H9 (cell line): Measurements from ENCODE around the gene TNFAIP2. TPM values are rescaled to one million over a fixed set of nuclear protein-coding genes. Genes with fewer than 3 reads are reported as not detected.
A peak's percentile ranks its signal among the peaks of the same experiment; 100 is the strongest.

ENCODE experiments used
- DNase-seq: peaks from one replicate; pipeline ENCODE4 v3.0.0-alpha.2; 2017
- H2AFZ ChIP-seq: one replicate; pipeline ENCODE4 v1.6.1; 2013; ENCODE audit warnings: mild to moderate bottlenecking, low read length, control low read depth, moderate library complexity
- H2AK5ac ChIP-seq: 2 replicates; pipeline ENCODE4 v1.6.1; 2013; ENCODE audit warnings: low read length, control low read depth, mixed read lengths; ENCODE audit not compliant: insufficient read length
- H2BK120ac ChIP-seq: one replicate; pipeline ENCODE4 v1.6.1; 2013; ENCODE audit warnings: low read depth, mild to moderate bottlenecking, low read length, control low read depth, inconsistent platforms; ENCODE audit not compliant: poor library complexity, severe bottlenecking
- H2BK12ac ChIP-seq: 2 replicates; pipeline ENCODE4 v1.6.1; 2013; ENCODE audit warnings: low read length, control low read depth, mixed read lengths, low read depth; ENCODE audit not compliant: insufficient read length
- H2BK15ac ChIP-seq: 2 replicates; pipeline ENCODE4 v1.6.1; 2013; ENCODE audit warnings: low read depth, low read length, control low read depth
- H2BK20ac ChIP-seq: one replicate; pipeline ENCODE4 v1.6.1; 2013; ENCODE audit warnings: low read depth, mild to moderate bottlenecking, low read length, control low read depth, inconsistent platforms; ENCODE audit not compliant: poor library complexity, severe bottlenecking
- H2BK5ac ChIP-seq: 2 replicates; pipeline ENCODE4 v1.6.1; 2013; ENCODE audit warnings: low read length, control low read depth, mixed read lengths; ENCODE audit not compliant: insufficient read length
- H3K14ac ChIP-seq: 2 replicates; pipeline ENCODE4 v1.6.1; 2013; ENCODE audit warnings: low read length, control low read depth; ENCODE audit not compliant: insufficient read depth
- H3K18ac ChIP-seq: 2 replicates; pipeline ENCODE4 v1.6.1; 2013; ENCODE audit warnings: low read depth, mild to moderate bottlenecking, mixed read lengths, low read length, control low read depth; ENCODE audit not compliant: insufficient read length
- H3K23ac ChIP-seq: 2 replicates; pipeline ENCODE4 v1.6.1; 2013; ENCODE audit warnings: low read length, control low read depth, mixed read lengths, low read depth; ENCODE audit not compliant: insufficient read length
- H3K23me2 ChIP-seq: 2 replicates; pipeline ENCODE4 v1.6.1; 2013; ENCODE audit warnings: low read depth, mild to moderate bottlenecking, mixed read lengths, low read length, control low read depth; ENCODE audit not compliant: insufficient read length, poor library complexity, severe bottlenecking
- H3K27ac ChIP-seq: 2 replicates; pipeline ENCODE4 v1.5.1; 2013; ENCODE audit warnings: low read length, control low read depth, mixed read lengths, low read depth; ENCODE audit not compliant: insufficient read length
- H3K27me3 ChIP-seq: 2 replicates; pipeline ENCODE4 v1.6.1; 2013; ENCODE audit warnings: low read length, control low read depth, inconsistent platforms; ENCODE audit not compliant: insufficient read depth
- H3K4ac ChIP-seq: 2 replicates; pipeline ENCODE4 v1.6.1; 2013; ENCODE audit warnings: low read depth, mild to moderate bottlenecking, control low read depth, inconsistent platforms, low read length, moderate library complexity
- H3K4me1 ChIP-seq: 2 replicates; pipeline ENCODE4 v1.6.1; 2013; ENCODE audit warnings: low read length, control low read depth, inconsistent platforms; ENCODE audit not compliant: insufficient read depth
- H3K4me2 ChIP-seq: 2 replicates; pipeline ENCODE4 v1.6.1; 2013; ENCODE audit warnings: low read length, control low read depth, mixed read lengths; ENCODE audit not compliant: insufficient read length, insufficient read depth
- H3K56ac ChIP-seq: 2 replicates; pipeline ENCODE4 v1.6.1; 2013; ENCODE audit warnings: low read depth, mild to moderate bottlenecking, mixed read lengths, low read length, control low read depth; ENCODE audit not compliant: insufficient read length
- H3K79me1 ChIP-seq: 2 replicates; pipeline ENCODE4 v1.6.1; 2013; ENCODE audit warnings: low read depth, mild to moderate bottlenecking, moderate library complexity, low read length, control low read depth, inconsistent platforms; ENCODE audit not compliant: insufficient read depth, poor library complexity, severe bottlenecking
- H3K79me2 ChIP-seq: 2 replicates; pipeline ENCODE4 v1.6.1; 2013; ENCODE audit warnings: low read length, control low read depth, inconsistent platforms; ENCODE audit not compliant: insufficient read depth
- H3K9ac ChIP-seq: 2 replicates; pipeline ENCODE4 v1.6.1; 2013; ENCODE audit warnings: low read length, control low read depth, mixed read lengths; ENCODE audit not compliant: insufficient read length; ENCODE audit errors: extremely low read depth
- H3K9me3 ChIP-seq: one replicate; pipeline ENCODE4 v1.6.1; 2013; ENCODE audit warnings: low read depth, low read length, inconsistent platforms; ENCODE audit not compliant: control insufficient read depth
- H3T11ph ChIP-seq: one replicate; pipeline ENCODE4 v1.6.1; 2013; ENCODE audit warnings: mild to moderate bottlenecking, low read length, control low read depth, inconsistent platforms
- H4K20me1 ChIP-seq: one replicate; pipeline ENCODE4 v1.6.1; 2013; ENCODE audit not compliant: control insufficient read depth, insufficient read length, insufficient read depth
- H4K5ac ChIP-seq: 2 replicates; pipeline ENCODE4 v1.6.1; 2013; ENCODE audit warnings: low read depth, mild to moderate bottlenecking, mixed read lengths, low read length, control low read depth; ENCODE audit not compliant: insufficient read length
- H4K8ac ChIP-seq: replicated peaks from 2 replicates; pipeline ENCODE4 v1.6.1; 2013; ENCODE audit warnings: low read length, control low read depth, mixed read lengths, low read depth; ENCODE audit not compliant: insufficient read length
- H4K91ac ChIP-seq: 2 replicates; pipeline ENCODE4 v1.6.1; 2013; ENCODE audit warnings: low read depth, mild to moderate bottlenecking, moderate library complexity, mixed read lengths, low read length, control low read depth; ENCODE audit not compliant: insufficient read length
- H3K27ac Mint-ChIP-seq, 3 experiments: 2 replicates in 2 of 3; 3 replicates in 1 of 3; pipeline ENCODE4 v1.8.0; 2020 to 2021; ENCODE audit warnings: mixed read lengths in 3 of 3, mild to moderate bottlenecking in 1 of 3, moderate library complexity in 1 of 3
- H3K27me3 Mint-ChIP-seq: 2 replicates; pipeline ENCODE4 v1.8.0; 2021; ENCODE audit warnings: low read depth, mild to moderate bottlenecking, moderate library complexity, mixed read lengths
- H3K36me3 Mint-ChIP-seq, 3 experiments: 2 replicates in 2 of 3; 3 replicates in 1 of 3; pipeline ENCODE4 v1.8.0; 2020 to 2021; ENCODE audit warnings: low read depth in 3 of 3, mixed read lengths in 3 of 3; ENCODE audit not compliant: insufficient read depth in 1 of 3
- H3K4me1 Mint-ChIP-seq, 2 experiments: 2 replicates each; pipeline ENCODE4 v1.8.0; 2020; ENCODE audit warnings: mixed read lengths in 2 of 2
- H3K4me3 Mint-ChIP-seq, 2 experiments: 2 replicates in 1 of 2; 3 replicates in 1 of 2; pipeline ENCODE4 v1.8.0; 2020 to 2021; ENCODE audit warnings: mild to moderate bottlenecking in 2 of 2, mixed read lengths in 2 of 2, moderate library complexity in 1 of 2
- H3K9me3 Mint-ChIP-seq, 2 experiments: 2 replicates in 1 of 2; 3 replicates in 1 of 2; pipeline ENCODE4 v1.8.0; 2020; ENCODE audit warnings: mild to moderate bottlenecking in 2 of 2, mixed read lengths in 2 of 2, moderate library complexity in 1 of 2
- WGBS: extraction: QIAGEN DNeasy Blood & Tissue Kit; methylation state at CpG from one replicate; pipeline ENCODE4 v1.1.7; 2013; ENCODE audit warnings: missing lambda C conversion rate, low lambda C conversion rate, mixed read lengths; ENCODE audit not compliant: insufficient read length; ENCODE audit errors: extremely low coverage; 5-methylcytosine and 5-hydroxymethylcytosine counted together
- total RNA-seq: library from RNA; stranded (reverse); gene quantifications from 2 replicates; pipeline ENCODE4 v1.2.1, GENCODE V29; 2021
- TF ChIP-seq, protein P1 (sequence below): fragments of 200-600 bp; sonication (generic); conservative IDR thresholded peaks from 3 replicates; pipeline ENCODE4 v1.8.0; 2021; ENCODE audit warnings: antibody characterized with exemption, mild to moderate bottlenecking

Gene TNFAIP2
- total RNA-seq, 1 experiment from 2014 or later, result 29.3 TPM

DNA sequence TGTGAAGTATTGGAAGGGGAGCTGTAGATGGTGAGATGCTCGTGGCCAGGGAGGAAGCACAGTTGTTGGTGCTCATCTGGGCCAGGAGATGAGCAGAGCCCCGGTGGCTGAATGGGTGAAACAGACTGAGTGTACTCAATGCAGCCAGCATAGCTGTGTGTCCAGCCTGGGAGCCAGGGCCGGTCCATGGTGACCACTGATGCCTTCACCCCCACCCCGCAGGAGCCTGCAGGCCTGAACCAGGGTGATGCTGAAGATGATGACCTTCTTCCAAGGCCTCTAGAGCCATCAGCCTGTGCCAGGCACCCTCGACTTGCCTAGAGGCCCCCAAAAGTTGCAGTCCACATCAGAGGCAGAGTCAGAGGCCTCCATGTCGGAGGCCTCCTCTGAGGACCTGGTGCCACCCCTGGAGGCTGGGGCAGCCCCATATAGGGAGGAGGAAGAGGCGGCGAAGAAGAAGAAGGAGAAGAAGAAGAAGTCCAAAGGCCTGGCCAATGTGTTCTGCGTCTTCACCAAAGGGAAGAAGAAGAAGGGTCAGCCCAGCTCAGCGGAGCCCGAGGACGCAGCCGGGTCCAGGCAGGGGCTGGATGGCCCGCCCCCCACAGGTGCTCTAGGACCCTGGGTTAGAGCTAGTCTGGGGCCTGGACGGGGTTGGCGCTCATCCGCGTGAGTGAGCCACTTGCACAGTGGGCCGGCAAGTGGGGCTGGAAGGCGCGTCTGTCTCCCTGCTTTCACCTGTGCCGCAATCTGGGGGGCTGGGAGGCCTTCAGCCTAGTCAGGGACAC is 3.0 kb downstream of the TNFAIP2 start:
- DNase-seq, result no peak
- H2BK120ac ChIP-seq, result no peak overlapping the region
- Mint-ChIP-seq H3K36me3 (peaks cover 0 to 5% (median 0%) of the 10 kb centered on the region in 3 experiments; a peak in 4 of 7 replicates), H3K4me3 (peak overlapping the region; percentile 32 to 73), H3K27me3 (peaks cover 41% of the 10 kb centered on the region), H3K4me1 (peaks cover 18 to 30% of the 10 kb centered on the region in 2 experiments), H3K27ac (no peak overlapping the region), H3K9me3 (no peaks in the 10 kb centered on the region)
- TF ChIP-seq, protein P1, sequence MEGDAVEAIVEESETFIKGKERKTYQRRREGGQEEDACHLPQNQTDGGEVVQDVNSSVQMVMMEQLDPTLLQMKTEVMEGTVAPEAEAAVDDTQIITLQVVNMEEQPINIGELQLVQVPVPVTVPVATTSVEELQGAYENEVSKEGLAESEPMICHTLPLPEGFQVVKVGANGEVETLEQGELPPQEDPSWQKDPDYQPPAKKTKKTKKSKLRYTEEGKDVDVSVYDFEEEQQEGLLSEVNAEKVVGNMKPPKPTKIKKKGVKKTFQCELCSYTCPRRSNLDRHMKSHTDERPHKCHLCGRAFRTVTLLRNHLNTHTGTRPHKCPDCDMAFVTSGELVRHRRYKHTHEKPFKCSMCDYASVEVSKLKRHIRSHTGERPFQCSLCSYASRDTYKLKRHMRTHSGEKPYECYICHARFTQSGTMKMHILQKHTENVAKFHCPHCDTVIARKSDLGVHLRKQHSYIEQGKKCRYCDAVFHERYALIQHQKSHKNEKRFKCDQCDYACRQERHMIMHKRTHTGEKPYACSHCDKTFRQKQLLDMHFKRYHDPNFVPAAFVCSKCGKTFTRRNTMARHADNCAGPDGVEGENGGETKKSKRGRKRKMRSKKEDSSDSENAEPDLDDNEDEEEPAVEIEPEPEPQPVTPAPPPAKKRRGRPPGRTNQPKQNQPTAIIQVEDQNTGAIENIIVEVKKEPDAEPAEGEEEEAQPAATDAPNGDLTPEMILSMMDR, result no peak
- no peak overlapping the region for H3T11ph ChIP-seq
- H2AFZ ChIP-seq, result no peak overlapping the region
- H4K5ac ChIP-seq, result no peak overlapping the region
- no peaks in the 10 kb centered on the region for H3K79me1 ChIP-seq
- H3K27me3 ChIP-seq, result no peaks in the 10 kb centered on the region
- peaks cover 9% of the 10 kb centered on the region for H4K20me1 ChIP-seq
- no peak overlapping the region for H4K91ac ChIP-seq
- no peaks in the 10 kb centered on the region for H3K79me2 ChIP-seq
- peaks cover 3% of the 10 kb centered on the region; the same call in 1 of the 2 replicates for H3K4me1 ChIP-seq
- no peak overlapping the region for H4K8ac ChIP-seq
- H3K14ac ChIP-seq, result no peak overlapping the region
- H2AK5ac ChIP-seq, result no peak overlapping the region
- WGBS, result no CpG with 5 or more reads among the region's 22 CpGs
- no peaks in the 10 kb centered on the region for H3K9me3 ChIP-seq
- no peaks in the 10 kb centered on the region for H3K23me2 ChIP-seq
- H2BK15ac ChIP-seq, result no peak overlapping the region
- no peak overlapping the region for H2BK20ac ChIP-seq
- H2BK5ac ChIP-seq, result no peak overlapping the region
- no peak overlapping the region for H3K27ac ChIP-seq
- no peak overlapping the region for H3K9ac ChIP-seq
- H2BK12ac ChIP-seq, result no peak overlapping the region
- no peak overlapping the region for H3K56ac ChIP-seq
- no peak overlapping the region for H3K23ac ChIP-seq
- H3K18ac ChIP-seq, result no peak overlapping the region
- H3K4me2 ChIP-seq, result peak overlapping the region; percentile 9
- H3K4ac ChIP-seq, result no peak overlapping the region
